ENCODE measurements around the gene CARMIL1.

The CARMIL1 gene

DNA sequence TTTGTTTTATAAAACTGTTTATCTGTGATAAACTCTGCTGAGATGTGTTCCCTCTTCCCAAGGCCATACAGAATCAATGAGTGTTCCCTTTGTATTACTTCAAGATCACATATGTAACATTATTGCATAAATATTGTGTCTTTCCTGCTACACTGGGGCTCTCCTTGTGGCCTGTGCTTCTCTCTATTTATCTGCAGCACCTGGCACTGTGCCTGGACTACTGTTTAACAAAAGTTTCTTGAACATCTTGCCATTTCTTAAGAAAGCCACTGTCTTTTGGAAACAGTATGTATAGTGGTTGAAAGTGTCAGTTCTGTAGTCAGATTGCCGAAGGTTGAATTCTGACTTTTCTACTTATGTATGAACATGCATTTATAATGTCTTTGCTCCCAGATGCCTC, 203.8 kb downstream of the CARMIL1 start:
- peak; percentile 60 for DNase-seq (ENCODE audit: low read depth)
- TF ChIP-seq, protein P1, sequence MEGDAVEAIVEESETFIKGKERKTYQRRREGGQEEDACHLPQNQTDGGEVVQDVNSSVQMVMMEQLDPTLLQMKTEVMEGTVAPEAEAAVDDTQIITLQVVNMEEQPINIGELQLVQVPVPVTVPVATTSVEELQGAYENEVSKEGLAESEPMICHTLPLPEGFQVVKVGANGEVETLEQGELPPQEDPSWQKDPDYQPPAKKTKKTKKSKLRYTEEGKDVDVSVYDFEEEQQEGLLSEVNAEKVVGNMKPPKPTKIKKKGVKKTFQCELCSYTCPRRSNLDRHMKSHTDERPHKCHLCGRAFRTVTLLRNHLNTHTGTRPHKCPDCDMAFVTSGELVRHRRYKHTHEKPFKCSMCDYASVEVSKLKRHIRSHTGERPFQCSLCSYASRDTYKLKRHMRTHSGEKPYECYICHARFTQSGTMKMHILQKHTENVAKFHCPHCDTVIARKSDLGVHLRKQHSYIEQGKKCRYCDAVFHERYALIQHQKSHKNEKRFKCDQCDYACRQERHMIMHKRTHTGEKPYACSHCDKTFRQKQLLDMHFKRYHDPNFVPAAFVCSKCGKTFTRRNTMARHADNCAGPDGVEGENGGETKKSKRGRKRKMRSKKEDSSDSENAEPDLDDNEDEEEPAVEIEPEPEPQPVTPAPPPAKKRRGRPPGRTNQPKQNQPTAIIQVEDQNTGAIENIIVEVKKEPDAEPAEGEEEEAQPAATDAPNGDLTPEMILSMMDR (IDR thresholded peaks at IDR 0.05; ENCODE audit: low read length, missing control alignments): no peak
- no peak overlapping the region for H3K4me3 ChIP-seq (replicated peaks; ENCODE audit: low read depth, low read length)

DNA sequence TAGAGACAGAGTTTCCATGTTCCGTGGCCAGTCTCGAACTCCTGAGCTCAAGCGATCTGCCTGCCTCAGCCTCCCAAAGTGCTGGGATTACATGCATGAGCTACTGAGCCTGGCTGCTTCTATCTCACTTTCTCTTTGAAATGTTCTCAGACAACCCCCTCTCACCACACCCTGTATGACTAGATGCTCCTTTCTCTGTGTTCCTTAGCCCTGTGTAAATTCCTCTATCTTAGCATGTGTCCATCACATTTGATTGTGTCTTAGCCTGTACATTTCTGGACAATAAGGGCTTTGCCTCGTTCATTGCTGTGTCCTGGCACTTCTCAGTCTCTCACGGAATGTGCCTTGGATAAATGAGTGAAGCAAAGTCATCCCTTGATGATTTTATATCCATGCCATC, 204.8 kb downstream of the CARMIL1 start:
- no peak overlapping the region for H3K4me3 ChIP-seq (replicated peaks; ENCODE audit: low read depth, low read length)
- DNase-seq (ENCODE audit: low read depth): no peak
- TF ChIP-seq, protein P1 (IDR thresholded peaks at IDR 0.05; ENCODE audit: low read length, missing control alignments): no peak

DNA sequence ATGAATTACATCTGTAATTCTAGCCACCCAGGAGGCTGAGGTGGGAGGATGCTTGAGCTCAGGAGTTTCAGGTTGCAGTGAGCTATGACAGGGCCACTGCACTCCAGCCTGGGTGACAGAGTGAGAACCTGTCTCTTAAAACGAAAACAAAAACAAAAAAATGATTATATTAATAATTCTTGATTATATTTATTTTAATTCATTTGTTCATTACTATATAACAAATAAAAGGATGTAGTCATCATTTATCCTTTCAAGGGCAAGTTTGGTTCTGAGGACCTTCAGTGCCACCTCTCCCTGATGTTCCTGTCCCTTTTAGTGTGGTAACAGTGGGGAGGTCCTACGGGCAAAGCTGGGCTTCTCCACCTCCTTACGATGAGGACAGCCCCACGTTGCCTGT, 205.7 kb downstream of the CARMIL1 start:
- no peak for DNase-seq (ENCODE audit: low read depth)
- TF ChIP-seq, protein P1 (IDR thresholded peaks at IDR 0.05; ENCODE audit: low read length, missing control alignments): no peak
- H3K4me3 ChIP-seq (replicated peaks; ENCODE audit: low read depth, low read length): no peak overlapping the region

DNA sequence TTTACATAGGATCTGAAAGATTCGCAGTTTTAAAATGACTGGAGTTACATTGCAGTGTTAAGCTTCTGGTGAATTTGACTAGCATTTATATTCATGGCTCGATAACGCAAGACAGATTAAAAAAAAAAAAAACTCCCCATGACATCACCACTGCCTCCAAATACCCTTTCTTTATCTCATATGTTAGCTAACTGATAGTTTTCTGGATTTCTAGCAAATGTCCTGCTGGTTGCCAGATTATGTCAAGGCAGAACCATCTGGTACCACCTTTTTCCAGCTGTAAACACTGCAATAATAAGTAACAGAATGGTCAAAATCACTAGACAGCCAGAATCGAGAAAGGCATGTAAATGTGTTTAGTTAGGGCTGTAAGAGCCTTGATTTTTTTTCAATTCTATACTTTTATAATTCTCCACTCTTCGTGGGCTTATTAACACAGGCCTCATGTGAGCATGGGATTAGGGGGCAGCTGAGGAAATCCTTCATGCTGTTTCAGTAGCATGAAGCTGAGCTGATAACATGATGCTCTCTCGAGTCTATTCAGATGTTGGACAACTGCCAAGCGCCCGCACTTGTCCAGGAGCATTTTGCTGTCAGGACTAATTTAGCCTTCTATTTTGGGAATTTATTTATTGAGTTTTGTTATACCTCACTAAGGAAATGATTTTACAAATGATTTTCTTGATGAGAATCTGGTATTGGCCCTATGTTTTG, 206.8 kb downstream of the CARMIL1 start:
- no peak overlapping the region for H3K4me3 ChIP-seq (replicated peaks; ENCODE audit: low read depth, low read length)
- TF ChIP-seq, protein P1 (IDR thresholded peaks at IDR 0.05; ENCODE audit: low read length, missing control alignments): no peak
- peak; percentile 26 for DNase-seq (ENCODE audit: low read depth)

DNA sequence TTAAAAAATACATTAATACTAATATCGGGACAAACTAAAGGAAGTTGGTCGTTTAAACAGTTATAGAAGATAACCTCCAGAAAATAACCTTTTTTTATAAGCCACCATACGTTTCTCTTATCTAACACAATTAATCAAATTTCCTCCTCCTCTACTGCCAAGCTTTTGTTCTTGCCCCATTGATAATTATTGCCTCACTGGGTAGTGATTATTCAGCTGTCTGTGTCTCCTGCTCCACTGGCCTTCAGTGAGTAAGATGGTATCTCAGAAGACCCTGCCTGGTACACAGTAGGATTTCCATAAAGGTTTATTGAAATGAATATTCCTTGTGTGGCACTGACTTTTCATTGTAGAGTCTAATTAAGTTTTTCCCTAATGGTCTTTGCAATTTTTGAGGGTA, 207.4 kb downstream of the CARMIL1 start:
- TF ChIP-seq, protein P1 (IDR thresholded peaks at IDR 0.05; ENCODE audit: low read length, missing control alignments): no peak
- no peak overlapping the region for H3K4me3 ChIP-seq (replicated peaks; ENCODE audit: low read depth, low read length)
- no peak for DNase-seq (ENCODE audit: low read depth)

DNA sequence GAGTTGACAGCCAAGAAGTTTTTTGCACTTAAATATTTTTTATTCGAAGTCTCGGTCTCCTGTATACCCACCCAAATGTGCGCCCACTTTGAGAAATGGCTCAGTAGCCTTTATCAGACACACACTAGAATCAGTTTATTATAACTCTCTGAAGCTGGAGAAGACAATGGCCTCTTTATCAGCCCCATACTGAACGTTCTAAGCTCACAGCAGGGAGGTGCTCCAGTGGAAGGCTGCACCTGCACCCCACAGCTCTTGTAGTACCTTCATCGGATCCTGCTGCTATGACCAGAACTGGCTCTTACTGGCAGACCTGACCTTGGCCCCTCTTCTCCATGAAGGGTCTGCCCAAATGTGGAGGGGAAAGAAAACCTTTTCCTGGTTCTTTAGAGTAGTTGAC, 207.8 kb downstream of the CARMIL1 start:
- no peak for DNase-seq (ENCODE audit: low read depth)
- H3K4me3 ChIP-seq (replicated peaks; ENCODE audit: low read depth, low read length): no peak overlapping the region
- TF ChIP-seq, protein P1 (IDR thresholded peaks at IDR 0.05; ENCODE audit: low read length, missing control alignments): no peak

DNA sequence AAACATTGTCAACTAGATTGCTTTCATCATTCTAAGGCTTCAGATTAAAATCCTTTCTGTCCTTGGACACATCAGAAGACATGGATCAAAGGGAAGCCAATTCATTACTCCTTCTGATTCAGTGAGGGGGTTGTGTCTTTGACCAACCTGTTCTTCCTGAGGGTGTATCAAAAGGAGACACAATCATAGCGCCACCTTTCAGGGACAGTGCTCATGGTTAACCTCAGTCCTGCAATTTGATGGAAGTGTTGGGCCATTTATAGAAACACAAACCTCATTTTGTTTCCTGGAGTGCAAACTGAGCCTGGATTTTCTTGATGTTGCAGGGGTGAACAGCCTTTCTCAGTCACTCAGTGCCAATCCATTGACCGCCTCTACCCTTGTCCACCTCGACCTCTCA, 209.0 kb downstream of the CARMIL1 start:
- TF ChIP-seq, protein P1 (IDR thresholded peaks at IDR 0.05; ENCODE audit: low read length, missing control alignments): no peak

More for the DNA sequence above, 209.0 kb downstream of the CARMIL1 start:
- H3K4me3 ChIP-seq (replicated peaks; ENCODE audit: low read depth, low read length): no peak overlapping the region
- no peak for DNase-seq (ENCODE audit: low read depth)

Measured in fibroblast of pulmonary artery (primary cell).